ENCODE data around the gene ZSWIM5.
A peak's percentile ranks its signal among the peaks of the same experiment; 100 is the strongest.
"Not testable (repeated sequence)": the region's sequence is repeated elsewhere in the genome, so short reads cannot be mapped to it uniquely, and the experiment has no call there.

Gene ZSWIM5

GRCh38 chr1:45146833-45147232, 59.6 kb downstream of the ZSWIM5 start:
- no peak for DNase-seq (ENCODE audit: low spot score)

GRCh38 chr1:45141247-45142003, 65.0 kb downstream of the ZSWIM5 start:
- DNase-seq (ENCODE audit: low spot score): no peak

- DNase-seq (ENCODE audit: low spot score): no peak
These were observed 69.4 kb downstream of the ZSWIM5 start for GRCh38 chr1:45136984-45137383.

GRCh38 chr1:45135316-45135715, 71.1 kb downstream of the ZSWIM5 start:
- DNase-seq (ENCODE audit: low spot score): no peak

- DNase-seq (ENCODE audit: low spot score): no peak
These were observed 71.9 kb downstream of the ZSWIM5 start for GRCh38 chr1:45134461-45134873.

- DNase-seq (ENCODE audit: low spot score): not testable (repeated sequence)
These were observed 73.7 kb downstream of the ZSWIM5 start for GRCh38 chr1:45132719-45133118.

GRCh38 chr1:45123358-45123757, 83.0 kb downstream of the ZSWIM5 start:
- no peak for DNase-seq (ENCODE audit: low spot score)

- no peak for DNase-seq (ENCODE audit: low spot score)
These were observed 83.7 kb downstream of the ZSWIM5 start for GRCh38 chr1:45122724-45123123.

GRCh38 chr1:45117766-45118165, 88.6 kb downstream of the ZSWIM5 start:
- no peak for DNase-seq (ENCODE audit: low spot score)

- DNase-seq (ENCODE audit: low spot score): no peak
These were observed 89.6 kb downstream of the ZSWIM5 start for GRCh38 chr1:45116820-45117219.

GRCh38 chr1:45116340-45116739, 90.1 kb downstream of the ZSWIM5 start:
- peak; percentile 7 for DNase-seq (ENCODE audit: low spot score)

GRCh38 chr1:45115198-45115597, 91.2 kb downstream of the ZSWIM5 start:
- not testable (repeated sequence) for DNase-seq (ENCODE audit: low spot score)

GRCh38 chr1:45112661-45113060, 93.7 kb downstream of the ZSWIM5 start:
- no peak for DNase-seq (ENCODE audit: low spot score)

- no peak for DNase-seq (ENCODE audit: low spot score)
These were observed 95.2 kb downstream of the ZSWIM5 start for GRCh38 chr1:45111239-45111638.

GRCh38 chr1:45107782-45108181, 98.6 kb downstream of the ZSWIM5 start:
- DNase-seq (ENCODE audit: low spot score): no peak

GRCh38 chr1:45106864-45107263, 99.5 kb downstream of the ZSWIM5 start:
- not testable (repeated sequence) for DNase-seq (ENCODE audit: low spot score)

GRCh38 chr1:45106156-45106545, 100.3 kb downstream of the ZSWIM5 start:
- not testable (repeated sequence) for DNase-seq (ENCODE audit: low spot score)

- not testable (repeated sequence) for DNase-seq (ENCODE audit: low spot score)
These were observed 100.8 kb downstream of the ZSWIM5 start for GRCh38 chr1:45105486-45106155.

GRCh38 chr1:45103534-45103933, 102.9 kb downstream of the ZSWIM5 start:
- no peak for DNase-seq (ENCODE audit: low spot score)

GRCh38 chr1:45101947-45102346, 104.5 kb downstream of the ZSWIM5 start:
- DNase-seq (ENCODE audit: low spot score): no peak

GRCh38 chr1:45101528-45101927, 104.9 kb downstream of the ZSWIM5 start:
- DNase-seq (ENCODE audit: low spot score): not testable (repeated sequence)

GRCh38 chr1:45097944-45098343, 108.5 kb downstream of the ZSWIM5 start:
- DNase-seq (ENCODE audit: low spot score): no peak

- DNase-seq (ENCODE audit: low spot score): no peak
These were observed 109.3 kb downstream of the ZSWIM5 start for GRCh38 chr1:45097079-45097478.

- DNase-seq (ENCODE audit: low spot score): no peak
These were observed 111.0 kb downstream of the ZSWIM5 start for GRCh38 chr1:45095450-45095849.
